ENCODE data around the gene DNAAF8.
A peak's percentile ranks its signal among the peaks of the same experiment; 100 is the strongest.

DNAAF8 gene

DNA sequence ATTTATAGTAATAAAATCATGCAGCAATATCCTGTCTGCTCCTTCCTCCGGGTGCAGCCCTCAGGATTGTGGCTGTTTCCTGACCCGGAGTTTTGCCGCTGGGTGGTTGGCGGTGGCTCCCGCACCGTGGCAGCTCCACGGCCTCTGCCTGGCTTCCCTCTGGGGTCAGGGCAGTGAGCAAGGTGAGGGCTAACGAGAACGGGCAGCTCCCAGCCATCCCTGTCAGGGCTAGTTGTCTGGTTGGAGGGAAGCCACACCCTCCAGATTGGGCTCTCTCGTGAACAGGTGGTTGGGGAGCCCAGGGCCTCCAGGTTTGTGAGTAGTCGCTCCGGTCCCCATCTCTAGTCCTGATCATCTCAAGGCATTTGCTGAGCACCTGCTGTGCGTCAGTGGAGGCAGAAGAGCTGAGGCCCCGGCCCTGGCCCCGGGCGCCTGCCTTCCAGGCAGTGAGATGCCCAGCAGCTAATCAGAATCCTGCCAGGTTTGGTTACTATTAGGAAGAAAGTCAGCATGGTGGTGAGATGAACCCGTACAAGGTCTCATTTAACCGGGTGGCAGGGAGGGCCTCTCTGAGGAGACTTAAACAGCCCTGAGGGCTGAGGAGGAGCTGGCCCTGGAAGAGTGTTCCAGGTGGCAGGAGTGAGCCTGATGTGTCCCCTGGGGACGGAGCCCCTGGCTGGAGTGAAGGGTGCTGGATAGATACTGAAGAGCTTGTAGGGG is 43.2 kb upstream of the DNAAF8 start:
- peaks cover 19% of the 10 kb centered on the region for H3K4me1 ChIP-seq (ENCODE audit: control insufficient read depth, insufficient read depth, low read length)
- H3K36me3 ChIP-seq (ENCODE audit: control insufficient read depth, insufficient read depth, low read length), result no peaks in the 10 kb centered on the region
- H3K27me3 ChIP-seq (ENCODE audit: control insufficient read depth, insufficient read depth, low read length), result no peaks in the 10 kb centered on the region
- no peak overlapping the region for H3K4me3 ChIP-seq (ENCODE audit: low read length)
- no peak overlapping the region for H3K9ac ChIP-seq (ENCODE audit: low read length)
- no peaks in the 10 kb centered on the region for H3K9me3 ChIP-seq (ENCODE audit: control insufficient read depth, low read length)

DNA sequence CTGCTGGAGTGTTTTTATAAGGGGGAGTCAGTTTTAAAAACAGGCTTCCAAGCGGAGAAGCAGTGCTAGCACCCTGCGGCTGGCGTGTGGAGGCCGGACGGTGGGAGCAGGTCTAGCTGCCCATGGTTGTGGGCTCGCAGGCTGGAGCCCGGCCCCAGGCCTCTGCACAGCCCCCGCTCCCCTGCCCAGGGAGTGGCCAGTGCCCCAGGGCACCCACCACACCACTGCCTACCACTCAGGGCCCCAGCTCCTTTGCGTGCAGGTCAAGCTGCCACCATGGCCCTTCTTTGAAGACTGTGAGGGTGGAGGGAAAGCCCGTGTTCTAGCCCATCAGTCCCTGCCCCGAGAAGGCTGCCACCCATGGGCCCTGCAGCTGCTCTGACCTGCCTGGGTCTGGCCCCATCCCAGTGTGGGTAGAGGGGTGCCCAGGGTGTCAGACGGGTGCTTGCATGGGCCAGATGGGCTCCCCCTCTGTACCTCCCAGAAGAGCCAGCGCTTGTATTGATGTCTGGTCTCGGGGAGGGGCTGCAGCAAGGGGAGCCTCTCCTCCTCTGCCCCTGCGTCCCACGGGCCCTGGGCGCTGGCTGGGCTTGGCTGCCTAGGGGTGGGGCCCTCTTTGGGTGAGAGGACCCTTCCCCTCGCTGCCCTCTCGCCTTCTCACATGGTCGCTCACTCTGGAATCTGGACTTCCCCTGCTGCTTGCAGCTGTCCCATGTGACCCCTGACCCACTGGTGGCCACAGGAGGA is 42.5 kb upstream of the DNAAF8 start:
- Histone ChIP-seq H3K9ac (ENCODE audit: low read length) (no peak overlapping the region), H3K4me3 (ENCODE audit: low read length) (no peak overlapping the region), H3K27me3 (ENCODE audit: control insufficient read depth, insufficient read depth, low read length) (no peaks in the 10 kb centered on the region), H3K4me1 (ENCODE audit: control insufficient read depth, insufficient read depth, low read length) (peaks cover 19% of the 10 kb centered on the region), H3K9me3 (ENCODE audit: control insufficient read depth, low read length) (no peaks in the 10 kb centered on the region), H3K36me3 (ENCODE audit: control insufficient read depth, insufficient read depth, low read length) (peaks cover 5% of the 10 kb centered on the region)

DNA sequence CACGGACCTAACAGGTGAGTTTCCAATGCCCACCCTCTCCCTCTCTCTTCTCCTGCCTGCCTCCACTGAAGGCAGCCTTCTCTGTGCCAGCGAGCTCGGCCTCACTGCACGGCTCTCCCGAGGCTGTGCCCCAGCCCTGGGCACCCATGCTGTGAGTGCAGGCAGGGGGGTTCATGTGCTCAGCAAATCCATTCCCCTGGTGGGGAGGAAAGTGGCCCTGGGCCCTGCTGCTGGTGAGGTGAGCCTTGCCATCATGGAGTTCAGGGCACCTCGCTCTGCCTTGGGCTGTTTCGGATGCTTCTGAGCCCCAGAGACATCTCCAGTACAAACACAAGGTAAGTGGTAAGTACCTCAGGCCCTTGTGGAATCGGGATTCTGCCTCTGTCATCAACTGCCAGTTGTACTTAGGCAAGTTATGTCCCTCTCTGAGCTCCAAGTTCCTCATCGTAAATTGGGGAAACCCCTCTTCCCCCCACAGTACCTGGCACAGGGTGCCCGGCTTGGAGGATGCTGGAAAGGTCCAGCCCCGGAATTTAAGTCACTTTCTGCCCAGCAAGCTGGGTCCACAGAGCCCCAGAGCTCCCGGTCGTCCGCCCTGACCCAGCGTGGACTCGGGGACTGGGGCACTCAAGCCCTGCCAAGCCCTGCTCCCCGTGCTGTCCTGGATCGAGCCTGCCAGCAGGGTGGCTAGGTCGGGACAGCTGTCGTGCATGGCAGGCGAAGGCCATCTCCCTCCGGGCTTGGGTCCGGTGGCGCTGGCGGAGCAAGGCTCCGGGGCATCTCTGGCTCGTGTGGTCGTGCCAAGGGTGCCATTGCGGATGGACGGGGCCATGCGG is 41.7 kb upstream of the DNAAF8 start:
- H3K9ac ChIP-seq (ENCODE audit: low read length), result peak overlapping the region; percentile 59
- no peaks in the 10 kb centered on the region for H3K9me3 ChIP-seq (ENCODE audit: control insufficient read depth, low read length)
- peak overlapping the region; percentile 67 for H3K4me3 ChIP-seq (ENCODE audit: low read length)
- no peaks in the 10 kb centered on the region for H3K27me3 ChIP-seq (ENCODE audit: control insufficient read depth, insufficient read depth, low read length)
- peaks cover 19% of the 10 kb centered on the region for H3K4me1 ChIP-seq (ENCODE audit: control insufficient read depth, insufficient read depth, low read length)
- peaks cover 8% of the 10 kb centered on the region for H3K36me3 ChIP-seq (ENCODE audit: control insufficient read depth, insufficient read depth, low read length)

DNA sequence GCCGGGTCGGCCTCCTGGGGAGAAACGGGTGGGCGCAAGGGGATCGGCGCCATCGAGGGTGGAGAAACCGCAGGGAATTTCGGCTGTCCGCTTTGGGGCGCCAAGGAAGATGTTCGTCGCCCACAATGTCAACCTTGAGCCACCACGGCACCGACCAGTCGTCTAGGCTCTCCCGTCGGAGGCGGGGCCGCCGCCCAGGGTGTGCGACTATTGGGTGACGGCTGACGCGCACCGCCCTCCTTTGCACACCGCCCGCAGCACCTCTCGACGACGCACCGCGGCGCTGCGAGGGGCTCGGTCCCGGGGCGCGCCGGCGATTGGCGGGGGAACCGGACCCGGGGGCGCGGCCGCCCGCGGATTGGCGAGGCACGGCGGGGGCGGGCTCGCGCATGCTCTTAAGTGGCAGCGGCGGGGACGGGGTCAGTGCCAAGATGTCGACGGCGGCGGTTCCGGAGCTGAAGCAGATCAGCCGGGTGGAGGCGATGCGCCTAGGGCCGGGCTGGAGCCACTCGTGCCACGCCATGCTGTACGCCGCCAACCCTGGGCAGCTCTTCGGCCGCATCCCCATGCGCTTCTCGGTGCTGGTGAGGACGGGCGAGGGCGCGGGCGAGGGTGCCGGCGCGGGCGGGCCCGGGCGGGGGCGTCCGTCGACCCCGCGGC is 40.9 kb upstream of the DNAAF8 start, which contains the start of gene NUDT16L1:
TSS of gene NUDT16L1 (plus strand) at position 267 of the 660 bp plus-strand sequence. CDS start at position 432, 165 bp downstream.
- Histone ChIP-seq H3K4me1 (ENCODE audit: control insufficient read depth, insufficient read depth, low read length) (peaks cover 19% of the 10 kb centered on the region), H3K9ac (ENCODE audit: low read length) (peak within 1 kb of the TSS; percentile 80), H3K4me3 (ENCODE audit: low read length) (peak within 1 kb of the TSS; percentile 74), H3K9me3 (ENCODE audit: control insufficient read depth, low read length) (no peaks in the 10 kb centered on the region), H3K27me3 (ENCODE audit: control insufficient read depth, insufficient read depth, low read length) (no peaks in the 10 kb centered on the region), H3K36me3 (ENCODE audit: control insufficient read depth, insufficient read depth, low read length) (peaks cover 8% of the 10 kb centered on the region)

DNA sequence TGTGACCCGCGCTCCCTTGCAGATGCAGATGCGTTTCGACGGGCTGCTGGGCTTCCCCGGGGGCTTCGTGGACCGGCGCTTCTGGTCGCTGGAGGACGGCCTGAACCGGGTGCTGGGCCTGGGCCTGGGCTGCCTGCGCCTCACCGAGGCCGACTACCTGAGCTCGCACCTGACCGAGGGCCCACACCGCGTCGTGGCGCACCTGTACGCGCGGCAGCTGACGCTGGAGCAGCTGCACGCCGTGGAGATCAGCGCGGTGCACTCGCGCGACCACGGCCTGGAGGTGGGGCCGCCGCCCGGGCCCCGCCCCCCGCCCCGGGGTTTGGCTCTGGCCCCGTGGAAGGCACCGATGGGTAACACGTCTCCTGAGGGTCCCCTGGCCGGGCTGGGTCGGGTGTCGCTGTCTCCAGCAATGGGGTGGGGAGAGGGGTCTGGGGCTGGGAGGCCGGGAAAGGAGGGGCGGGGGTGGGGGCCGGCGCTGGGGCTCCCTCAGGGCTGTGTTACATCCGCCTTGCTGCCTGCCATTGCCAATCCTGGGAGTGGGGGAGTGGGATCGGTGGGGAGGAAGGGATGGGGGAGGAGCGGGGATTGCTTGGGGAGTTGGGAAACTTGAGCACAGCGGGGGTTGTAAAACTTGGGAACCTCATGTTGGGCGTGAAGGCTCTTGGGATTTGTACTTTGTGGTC is 40.2 kb upstream of the DNAAF8 start:
- Histone ChIP-seq H3K9ac (ENCODE audit: low read length) (peak overlapping the region; percentile 80), H3K4me3 (ENCODE audit: low read length) (peak overlapping the region; percentile 74), H3K9me3 (ENCODE audit: control insufficient read depth, low read length) (no peaks in the 10 kb centered on the region), H3K27me3 (ENCODE audit: control insufficient read depth, insufficient read depth, low read length) (no peaks in the 10 kb centered on the region), H3K4me1 (ENCODE audit: control insufficient read depth, insufficient read depth, low read length) (peaks cover 19% of the 10 kb centered on the region), H3K36me3 (ENCODE audit: control insufficient read depth, insufficient read depth, low read length) (peaks cover 8% of the 10 kb centered on the region)

DNA sequence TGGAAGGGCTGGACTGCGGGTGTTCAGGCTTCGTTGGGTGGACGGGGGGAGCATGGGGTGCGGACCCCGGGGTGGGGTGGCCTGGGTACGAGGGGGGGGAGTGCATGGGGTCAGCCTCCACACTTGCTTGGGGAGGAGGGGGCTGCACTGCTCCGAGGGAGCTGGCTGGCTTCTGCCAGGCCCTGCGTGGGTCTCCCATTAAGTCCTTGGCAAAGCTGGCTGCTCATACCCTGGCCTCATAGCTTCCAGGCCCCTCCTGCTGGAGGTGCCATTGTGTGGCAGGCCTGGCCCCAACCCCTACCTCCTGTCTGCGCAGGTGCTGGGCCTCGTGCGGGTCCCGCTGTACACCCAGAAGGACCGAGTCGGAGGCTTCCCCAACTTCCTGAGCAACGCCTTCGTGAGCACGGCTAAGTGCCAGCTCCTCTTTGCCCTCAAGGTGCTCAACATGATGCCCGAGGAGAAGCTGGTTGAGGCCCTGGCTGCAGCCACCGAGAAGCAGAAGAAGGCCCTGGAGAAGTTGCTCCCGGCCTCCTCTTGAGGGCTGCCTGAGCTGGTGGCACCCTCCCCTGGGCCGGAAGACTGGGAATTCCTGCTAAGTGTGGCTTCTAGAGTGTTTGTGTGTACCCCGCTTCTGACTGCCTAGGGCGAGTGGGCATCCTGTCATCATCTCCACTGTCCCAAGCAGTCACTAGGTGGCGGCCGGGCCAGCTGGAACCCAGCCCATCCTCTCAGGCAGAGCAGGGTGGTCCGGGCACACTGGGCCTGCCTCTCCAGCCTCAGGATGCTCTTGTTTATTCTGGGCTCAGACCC is 39.5 kb upstream of the DNAAF8 start:
- Histone ChIP-seq H3K9me3 (ENCODE audit: control insufficient read depth, low read length) (no peaks in the 10 kb centered on the region), H3K9ac (ENCODE audit: low read length) (peak overlapping the region; percentile 80), H3K36me3 (ENCODE audit: control insufficient read depth, insufficient read depth, low read length) (peaks cover 8% of the 10 kb centered on the region), H3K27me3 (ENCODE audit: control insufficient read depth, insufficient read depth, low read length) (no peaks in the 10 kb centered on the region), H3K4me1 (ENCODE audit: control insufficient read depth, insufficient read depth, low read length) (peaks cover 19% of the 10 kb centered on the region), H3K4me3 (ENCODE audit: low read length) (no peak overlapping the region)

DNA sequence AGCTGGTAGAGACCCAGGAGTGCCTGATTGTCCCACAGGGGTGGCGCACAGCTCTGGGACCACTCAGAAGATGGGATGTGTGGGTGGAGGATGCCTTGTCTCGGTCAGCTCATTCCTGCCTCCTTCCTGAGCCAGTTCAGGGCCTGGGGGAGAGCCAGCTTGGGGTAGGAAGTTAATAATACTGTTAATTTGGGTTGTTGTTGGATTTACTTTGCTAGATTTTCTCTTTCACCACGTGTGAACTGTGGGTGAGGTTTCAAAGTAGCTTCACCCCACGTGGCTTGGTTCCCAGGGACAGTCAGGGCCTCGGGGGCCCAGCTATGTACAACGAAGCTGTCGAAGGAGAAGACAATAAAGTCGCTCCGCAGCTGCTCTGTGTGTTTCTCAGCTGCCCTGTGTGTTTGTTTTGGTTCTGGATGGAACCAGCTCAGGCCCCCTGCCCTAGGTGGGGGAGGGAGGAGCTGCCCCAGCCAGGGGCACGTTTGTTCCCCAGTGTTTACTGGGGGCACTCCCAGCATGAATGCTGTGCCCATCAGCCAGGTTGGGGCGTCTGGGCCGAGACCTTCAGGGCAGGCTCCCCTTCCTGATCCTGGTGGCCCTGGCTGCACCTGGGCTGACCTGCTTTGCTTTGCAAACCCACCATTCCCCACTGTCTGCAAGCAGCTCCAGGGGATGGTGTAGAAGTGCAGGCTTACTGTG is 38.7 kb upstream of the DNAAF8 start:
- H3K9me3 ChIP-seq (ENCODE audit: control insufficient read depth, low read length), result no peaks in the 10 kb centered on the region
- H3K27me3 ChIP-seq (ENCODE audit: control insufficient read depth, insufficient read depth, low read length), result no peaks in the 10 kb centered on the region
- peaks cover 16% of the 10 kb centered on the region for H3K36me3 ChIP-seq (ENCODE audit: control insufficient read depth, insufficient read depth, low read length)
- no peak overlapping the region for H3K9ac ChIP-seq (ENCODE audit: low read length)
- H3K4me1 ChIP-seq (ENCODE audit: control insufficient read depth, insufficient read depth, low read length), result peaks cover 19% of the 10 kb centered on the region
- H3K4me3 ChIP-seq (ENCODE audit: low read length), result no peak overlapping the region

DNA sequence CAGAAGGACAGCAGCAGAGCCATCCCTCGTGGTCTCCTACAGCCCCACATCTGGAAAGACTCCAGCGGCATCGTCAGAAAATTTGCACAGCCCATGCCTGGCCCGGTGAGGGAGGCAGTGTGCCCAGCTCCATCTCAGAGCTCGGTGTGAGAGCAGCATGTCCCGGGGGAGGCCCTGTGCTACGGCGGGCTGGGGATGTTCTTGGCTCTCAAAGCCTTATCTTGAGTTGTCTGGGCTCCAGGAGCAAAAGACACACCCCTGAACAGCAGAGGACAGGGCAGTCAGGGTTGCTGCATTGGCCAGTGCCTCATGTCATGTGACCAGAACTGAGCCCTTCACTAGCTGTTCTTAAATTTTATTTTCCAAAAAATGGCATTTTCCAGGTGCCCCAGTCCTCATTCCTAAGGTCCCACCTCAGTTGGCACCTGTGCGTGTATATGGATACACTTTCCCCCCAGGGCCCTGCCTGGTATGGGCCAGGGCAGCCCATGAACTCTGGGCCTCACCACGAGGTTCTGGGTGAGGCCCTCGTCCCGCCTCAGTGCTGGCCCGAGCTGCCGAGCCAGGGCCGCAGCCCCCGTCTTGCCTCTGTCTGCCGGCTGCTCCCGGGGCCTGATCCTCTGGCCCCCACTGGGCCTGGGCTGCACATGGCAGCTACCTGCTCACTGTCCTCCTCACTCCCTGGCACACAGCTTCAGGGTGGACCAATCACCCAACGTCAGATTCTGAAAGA is 38.0 kb upstream of the DNAAF8 start:
- no peaks in the 10 kb centered on the region for H3K27me3 ChIP-seq (ENCODE audit: control insufficient read depth, insufficient read depth, low read length)
- peaks cover 18% of the 10 kb centered on the region for H3K36me3 ChIP-seq (ENCODE audit: control insufficient read depth, insufficient read depth, low read length)
- H3K9ac ChIP-seq (ENCODE audit: low read length), result no peak overlapping the region
- peaks cover 24% of the 10 kb centered on the region for H3K4me1 ChIP-seq (ENCODE audit: control insufficient read depth, insufficient read depth, low read length)
- H3K4me3 ChIP-seq (ENCODE audit: low read length), result no peak overlapping the region
- no peaks in the 10 kb centered on the region for H3K9me3 ChIP-seq (ENCODE audit: control insufficient read depth, low read length)

DNA sequence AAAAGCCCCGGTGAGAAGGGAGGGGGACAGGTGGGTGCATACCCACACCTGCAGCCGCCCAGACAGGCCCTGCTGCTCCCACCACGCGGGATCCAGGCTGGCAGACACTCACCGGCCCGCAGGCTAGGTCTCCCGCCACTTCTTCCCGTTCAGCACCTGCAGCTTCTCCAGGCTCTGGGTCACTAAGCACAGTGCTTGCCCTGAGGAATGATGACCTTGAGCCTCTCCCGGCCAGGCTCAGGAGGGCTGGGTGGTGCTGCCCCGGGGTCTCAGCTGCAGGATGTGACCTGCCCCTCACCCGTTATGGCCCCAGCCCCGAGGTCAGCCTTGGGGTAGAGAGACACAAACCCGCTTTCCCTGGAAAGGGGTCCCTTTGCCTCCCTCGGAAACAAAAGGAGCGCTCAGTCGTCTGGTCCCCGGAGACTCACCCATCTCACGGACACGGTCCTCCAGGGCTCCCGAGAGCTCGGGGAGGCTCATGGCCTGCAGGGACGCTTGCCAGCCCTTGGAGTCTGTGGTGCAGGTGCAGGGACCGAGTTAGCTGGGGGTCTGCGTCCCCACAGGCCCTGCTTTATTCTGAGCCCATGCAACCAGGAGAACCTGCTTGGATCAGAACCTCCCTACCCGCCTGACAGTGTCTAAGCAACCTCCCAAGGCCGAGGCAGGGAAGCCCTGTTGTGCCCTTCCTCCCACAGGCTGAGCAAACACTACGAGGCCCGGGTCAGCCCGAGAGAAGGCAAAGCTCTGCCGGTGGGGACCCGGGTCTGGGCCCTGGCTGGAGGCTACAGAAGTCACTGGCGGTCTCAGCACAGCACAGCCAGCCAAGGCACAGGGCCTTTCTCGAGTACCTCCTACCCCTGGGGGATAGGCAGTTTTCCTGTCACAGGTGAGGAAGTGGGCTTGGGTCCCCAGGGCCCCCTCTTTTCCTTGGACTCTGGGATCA is 37.2 kb upstream of the DNAAF8 start:
- Histone ChIP-seq H3K36me3 (ENCODE audit: control insufficient read depth, insufficient read depth, low read length) (peaks cover 18% of the 10 kb centered on the region), H3K9ac (ENCODE audit: low read length) (no peak overlapping the region), H3K9me3 (ENCODE audit: control insufficient read depth, low read length) (no peaks in the 10 kb centered on the region), H3K27me3 (ENCODE audit: control insufficient read depth, insufficient read depth, low read length) (no peaks in the 10 kb centered on the region), H3K4me3 (ENCODE audit: low read length) (no peak overlapping the region), H3K4me1 (ENCODE audit: control insufficient read depth, insufficient read depth, low read length) (peaks cover 30% of the 10 kb centered on the region)

Measured in mucosa of stomach (tissue), 1 donor.